DND-41 (cell line): ENCODE results near the gene ZBED6.

ENCODE experiments used
- ATAC-seq: fragments of 200-7000 bp; cut with Tn5 transposase; 3 replicates; pipeline ENCODE4 v1.9.1; 2021; ENCODE audit warnings: low read depth; ENCODE audit not compliant: insufficient read depth
- DNase-seq: peaks from one replicate; pipeline ENCODE4 v3.0.0-alpha.2; 2020
- H2AFZ ChIP-seq: 2 replicates; pipeline ENCODE4 v1.6.0; 2012; ENCODE audit warnings: low read depth, low read length
- H3K27ac ChIP-seq: 2 replicates; pipeline ENCODE4 v1.5.1; 2012; ENCODE audit warnings: low read length, inconsistent platforms
- H3K27me3 ChIP-seq: fragments of 200-600 bp; sonication (generic); 2 replicates; pipeline ENCODE4 v1.6.0; 2012; ENCODE audit warnings: low read length, mild to moderate bottlenecking, inconsistent platforms; ENCODE audit not compliant: insufficient read depth, poor library complexity
- H3K36me3 ChIP-seq: 2 replicates; pipeline ENCODE4 v1.5.1; 2012; ENCODE audit warnings: low read length, inconsistent platforms; ENCODE audit not compliant: insufficient read depth
- H3K4me1 ChIP-seq: 2 replicates; pipeline ENCODE4 v1.5.1; 2012; ENCODE audit warnings: mild to moderate bottlenecking, low read length; ENCODE audit not compliant: insufficient read depth
- H3K4me2 ChIP-seq: 2 replicates; pipeline ENCODE4 v1.6.0; 2012; ENCODE audit warnings: mild to moderate bottlenecking, moderate library complexity, low read length, inconsistent platforms; ENCODE audit not compliant: insufficient read depth
- H3K4me3 ChIP-seq, 2 experiments: fragments of 200-600 bp in 1 of 2; shearing (Covaris generic) in 1 of 2; 2 replicates each; pipeline ENCODE4 v1.5.1; 2012 to 2016; ENCODE audit warnings: inconsistent platforms in 2 of 2, low read length in 2 of 2, mild to moderate bottlenecking in 2 of 2, low read depth in 1 of 2, moderate library complexity in 1 of 2
- H3K79me2 ChIP-seq: 2 replicates; pipeline ENCODE4 v1.6.0; 2012; ENCODE audit warnings: low read length, inconsistent platforms; ENCODE audit not compliant: insufficient read depth
- H3K9ac ChIP-seq: 2 replicates; pipeline ENCODE4 v1.6.0; 2012; ENCODE audit warnings: low read depth, mild to moderate bottlenecking, inconsistent platforms, low read length, moderate library complexity
- H3K9me3 ChIP-seq: 2 replicates; pipeline ENCODE4 v1.5.1; 2012; ENCODE audit warnings: low read length, moderate library complexity, mild to moderate bottlenecking, inconsistent platforms; ENCODE audit not compliant: insufficient read depth, severe bottlenecking
- H4K20me1 ChIP-seq: 2 replicates; pipeline ENCODE4 v1.6.0; 2012; ENCODE audit warnings: low read length; ENCODE audit not compliant: insufficient read depth
- EZH2 ChIP-seq: IDR thresholded peaks from 3 replicates; pipeline ENCODE4 v1.6.1; 2012; ENCODE audit warnings: borderline replicate concordance, low read depth, mild to moderate bottlenecking, moderate library complexity, low read length, inconsistent platforms; ENCODE audit not compliant: severe bottlenecking
- TF ChIP-seq, protein P1 (sequence below): IDR thresholded peaks from 2 replicates; pipeline ENCODE4 v1.5.1; 2012; ENCODE audit warnings: borderline replicate concordance, low read length, moderate library complexity, mild to moderate bottlenecking; ENCODE audit not compliant: poor library complexity, severe bottlenecking; ENCODE audit errors: extremely low read depth

The ZBED6 gene

DNA sequence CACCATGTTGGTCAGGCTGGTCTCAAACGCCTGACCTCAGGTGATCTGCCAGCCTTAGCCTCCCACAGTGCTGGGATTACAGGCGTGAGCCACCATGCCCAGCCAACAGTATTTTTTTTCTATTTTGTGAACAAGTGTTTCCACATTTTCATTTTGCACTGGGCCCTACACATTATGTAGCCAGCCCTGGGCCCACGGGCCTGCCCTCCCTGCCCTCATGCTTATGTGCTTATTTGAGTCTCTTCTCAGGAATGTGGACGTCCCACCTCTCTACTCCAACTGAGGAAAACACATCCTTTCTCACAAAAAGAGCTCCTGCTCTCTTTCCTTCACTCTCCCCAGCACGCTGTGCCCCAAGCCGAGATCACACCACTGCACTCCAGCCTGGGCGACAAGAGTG, 13.5 kb upstream of the ZBED6 start:
- H3K79me2 ChIP-seq = no peaks in the 10 kb centered on the region
- TF ChIP-seq, protein P1, sequence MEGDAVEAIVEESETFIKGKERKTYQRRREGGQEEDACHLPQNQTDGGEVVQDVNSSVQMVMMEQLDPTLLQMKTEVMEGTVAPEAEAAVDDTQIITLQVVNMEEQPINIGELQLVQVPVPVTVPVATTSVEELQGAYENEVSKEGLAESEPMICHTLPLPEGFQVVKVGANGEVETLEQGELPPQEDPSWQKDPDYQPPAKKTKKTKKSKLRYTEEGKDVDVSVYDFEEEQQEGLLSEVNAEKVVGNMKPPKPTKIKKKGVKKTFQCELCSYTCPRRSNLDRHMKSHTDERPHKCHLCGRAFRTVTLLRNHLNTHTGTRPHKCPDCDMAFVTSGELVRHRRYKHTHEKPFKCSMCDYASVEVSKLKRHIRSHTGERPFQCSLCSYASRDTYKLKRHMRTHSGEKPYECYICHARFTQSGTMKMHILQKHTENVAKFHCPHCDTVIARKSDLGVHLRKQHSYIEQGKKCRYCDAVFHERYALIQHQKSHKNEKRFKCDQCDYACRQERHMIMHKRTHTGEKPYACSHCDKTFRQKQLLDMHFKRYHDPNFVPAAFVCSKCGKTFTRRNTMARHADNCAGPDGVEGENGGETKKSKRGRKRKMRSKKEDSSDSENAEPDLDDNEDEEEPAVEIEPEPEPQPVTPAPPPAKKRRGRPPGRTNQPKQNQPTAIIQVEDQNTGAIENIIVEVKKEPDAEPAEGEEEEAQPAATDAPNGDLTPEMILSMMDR = no peak
- no peak for TF ChIP-seq EZH2
- no peaks in the 10 kb centered on the region for H3K9me3 ChIP-seq
- no peaks in the 10 kb centered on the region for H3K27me3 ChIP-seq
- no peak overlapping the region for H3K9ac ChIP-seq
- no peak overlapping the region for H3K27ac ChIP-seq
- DNase-seq = no peak
- ATAC-seq = no peak
- H2AFZ ChIP-seq = no peak overlapping the region
- no peaks in the 10 kb centered on the region for H4K20me1 ChIP-seq
- no peaks in the 10 kb centered on the region for H3K4me1 ChIP-seq
- H3K4me3 ChIP-seq = no peak overlapping the region
- no peak overlapping the region for H3K4me2 ChIP-seq
- H3K36me3 ChIP-seq = no peaks in the 10 kb centered on the region

DNA sequence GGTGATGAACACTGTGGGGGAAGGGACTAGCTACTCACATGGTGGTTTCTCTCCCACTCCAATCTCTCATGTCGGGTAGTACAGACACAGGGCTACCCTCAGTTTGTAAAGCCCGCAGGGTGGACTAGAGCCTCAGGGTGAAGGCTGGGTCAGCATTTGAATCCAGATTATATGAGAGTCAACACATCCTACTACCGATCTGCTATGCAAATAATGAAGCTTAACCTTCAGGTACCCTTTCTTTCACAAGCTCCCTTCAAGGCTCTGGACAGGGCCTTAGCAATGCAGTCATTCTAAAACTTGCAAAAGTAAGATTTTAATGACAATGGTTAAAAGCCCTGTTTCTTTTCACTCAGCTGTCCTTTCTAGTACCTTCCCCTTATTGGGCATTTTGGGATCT, 5.5 kb upstream of the ZBED6 start:
- Histone ChIP-seq H3K27me3 (no peaks in the 10 kb centered on the region), H3K36me3 (no peaks in the 10 kb centered on the region), H2AFZ (no peak overlapping the region), H3K4me2 (no peak overlapping the region), H3K27ac (no peak overlapping the region), H3K79me2 (no peaks in the 10 kb centered on the region), H3K9ac (no peak overlapping the region), H3K4me3 (no peak overlapping the region), H3K4me1 (peaks cover 10% of the 10 kb centered on the region), H4K20me1 (no peaks in the 10 kb centered on the region), H3K9me3 (no peaks in the 10 kb centered on the region)
- ATAC-seq = no peak
- no peak for DNase-seq
- TF ChIP-seq, protein P1 = no peak
- no peak for TF ChIP-seq EZH2

DNA sequence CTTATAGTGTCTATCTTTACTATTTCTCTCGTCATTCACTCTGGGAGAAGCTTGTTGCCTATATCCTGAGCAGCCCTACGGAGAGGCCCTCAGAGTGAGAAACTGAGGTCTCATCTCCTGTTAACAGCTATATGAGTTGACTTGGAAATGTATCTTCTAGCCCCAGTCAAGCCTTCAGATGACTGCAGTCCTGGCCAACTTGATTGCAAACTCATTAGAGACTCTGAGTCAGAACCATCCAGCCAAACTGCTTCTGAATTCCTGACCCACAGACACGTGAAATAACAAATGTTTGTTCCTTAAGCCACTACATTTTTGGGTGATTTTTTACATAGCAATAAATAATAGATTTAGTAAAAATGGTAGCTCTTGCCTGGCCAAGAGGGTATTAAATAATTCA, 3.9 kb upstream of the ZBED6 start:
- no peak overlapping the region for H3K27ac ChIP-seq

More for the DNA sequence above, 3.9 kb upstream of the ZBED6 start:
- Histone ChIP-seq H3K4me1 (peaks cover 16% of the 10 kb centered on the region), H3K4me2 (no peak overlapping the region), H3K36me3 (peaks cover 4% of the 10 kb centered on the region; the same call in 1 of the 2 replicates), H2AFZ (no peak overlapping the region), H3K4me3 (no peak overlapping the region), H3K79me2 (peaks cover 10% of the 10 kb centered on the region), H3K9ac (no peak overlapping the region), H4K20me1 (peaks cover 5% of the 10 kb centered on the region; the same call in 1 of the 2 replicates), H3K27me3 (no peaks in the 10 kb centered on the region), H3K9me3 (no peaks in the 10 kb centered on the region)
- DNase-seq = no peak
- no peak for ATAC-seq
- TF ChIP-seq, protein P1 = no peak
- no peak for TF ChIP-seq EZH2
